ENCODE measurements around the gene SLC31A2.

The SLC31A2 gene

DNA sequence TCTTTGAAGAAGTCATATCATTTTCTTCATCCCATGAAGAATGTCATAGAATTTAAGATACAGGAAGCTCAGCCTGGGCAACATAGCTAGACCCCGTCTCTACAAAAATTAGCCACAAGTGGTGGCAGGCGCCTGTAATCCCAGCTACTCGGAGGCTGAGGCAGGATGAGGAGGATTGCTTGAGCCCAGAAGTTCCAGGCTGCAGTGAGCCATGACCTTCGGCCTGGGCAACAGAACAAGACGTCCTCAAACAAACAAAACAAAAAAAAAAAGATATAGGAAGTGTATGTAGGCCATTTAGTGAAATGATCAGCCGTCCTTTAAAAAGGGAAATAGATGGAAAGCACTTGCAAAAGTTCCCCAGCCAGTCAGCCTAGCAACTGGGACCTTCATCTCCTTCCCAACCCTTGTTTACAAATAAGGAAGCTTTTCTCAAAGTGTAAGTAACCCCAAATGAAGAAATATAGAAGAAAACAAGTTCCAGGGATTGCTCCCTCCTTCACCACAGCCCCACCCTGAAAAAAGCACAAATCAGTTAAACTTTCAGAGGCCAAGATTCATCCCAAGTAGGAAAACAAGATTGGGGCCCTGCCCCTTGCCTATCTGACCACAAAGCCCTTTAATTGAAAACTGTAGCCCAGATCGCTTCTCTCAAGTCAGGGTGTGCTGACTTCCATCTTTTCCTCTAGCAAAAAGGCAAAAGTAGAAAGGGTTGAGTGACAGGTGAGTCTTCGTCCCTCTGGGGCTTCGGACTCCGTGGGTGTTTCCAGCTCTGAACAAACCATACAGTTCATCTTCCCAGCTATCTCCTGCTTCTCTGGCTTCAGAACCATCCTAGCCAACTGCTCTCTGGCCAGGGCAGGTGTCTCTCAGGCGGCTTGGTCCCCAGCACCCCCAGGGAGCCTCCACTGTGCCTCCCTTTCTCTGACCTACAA, 1.2 kb downstream of the SLC31A2 start:
- DNase-seq (ENCODE audit: low spot score) = no peak

DNA sequence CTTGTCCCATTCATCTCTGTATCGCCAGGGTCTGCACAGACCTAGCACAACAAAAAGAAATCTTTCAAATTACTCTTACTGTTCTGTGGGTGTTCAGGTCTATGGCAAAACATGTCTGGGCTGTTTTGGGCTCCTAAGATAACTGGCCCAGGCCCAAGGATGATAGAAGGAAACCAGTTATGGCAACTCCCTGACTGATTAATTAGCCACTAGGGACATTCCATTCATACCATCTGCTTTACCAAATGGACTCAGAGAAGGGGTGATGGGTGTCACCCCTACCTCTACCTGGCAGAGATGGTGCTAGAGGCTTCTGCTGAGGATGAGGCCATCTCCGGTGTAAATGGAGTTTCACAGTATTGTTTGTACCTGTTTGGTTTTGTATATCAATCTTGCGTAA, 1.9 kb downstream of the SLC31A2 start:
- DNase-seq (ENCODE audit: low spot score) = no peak

DNA sequence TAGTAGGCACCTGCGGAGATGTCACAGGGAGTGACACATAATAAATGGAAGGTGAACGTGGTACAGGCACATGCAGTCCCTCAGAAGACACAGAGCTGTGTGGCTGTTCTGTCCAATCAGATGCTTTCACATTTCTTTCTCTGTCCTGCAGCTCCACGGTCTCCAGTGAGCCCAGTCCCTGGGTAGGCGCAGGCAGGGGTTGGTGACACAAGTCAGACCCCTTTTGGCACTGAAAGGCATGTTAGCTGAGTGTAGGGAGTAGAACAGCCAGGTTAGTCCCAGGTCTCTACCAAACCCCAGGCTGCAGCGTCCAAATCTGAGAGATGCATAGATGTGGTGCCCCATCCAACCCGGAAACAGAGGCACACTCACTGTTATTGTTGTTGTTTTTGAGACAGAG, 2.8 kb downstream of the SLC31A2 start:
- DNase-seq (ENCODE audit: low spot score) = no peak

DNA sequence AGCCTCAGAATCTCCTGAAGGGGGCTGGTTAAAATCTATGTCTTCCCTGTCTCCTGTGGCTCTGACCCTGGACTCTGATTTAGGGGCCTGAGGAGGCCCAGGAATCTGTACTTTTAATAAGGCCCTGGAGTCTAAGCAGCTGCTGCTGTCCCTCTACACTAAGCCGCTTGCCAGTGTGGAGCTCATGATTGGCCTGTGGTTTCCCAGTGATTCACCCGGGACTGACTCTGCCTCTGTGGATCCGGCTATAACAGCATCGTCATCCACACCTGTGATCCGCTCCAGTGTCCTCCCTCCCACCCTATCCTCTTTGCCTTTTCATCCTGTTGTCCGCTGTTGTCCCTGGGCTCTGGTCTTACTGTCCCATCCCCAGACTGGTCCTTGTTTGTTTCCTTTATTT, 3.7 kb downstream of the SLC31A2 start:
- DNase-seq (ENCODE audit: low spot score) = no peak

DNA sequence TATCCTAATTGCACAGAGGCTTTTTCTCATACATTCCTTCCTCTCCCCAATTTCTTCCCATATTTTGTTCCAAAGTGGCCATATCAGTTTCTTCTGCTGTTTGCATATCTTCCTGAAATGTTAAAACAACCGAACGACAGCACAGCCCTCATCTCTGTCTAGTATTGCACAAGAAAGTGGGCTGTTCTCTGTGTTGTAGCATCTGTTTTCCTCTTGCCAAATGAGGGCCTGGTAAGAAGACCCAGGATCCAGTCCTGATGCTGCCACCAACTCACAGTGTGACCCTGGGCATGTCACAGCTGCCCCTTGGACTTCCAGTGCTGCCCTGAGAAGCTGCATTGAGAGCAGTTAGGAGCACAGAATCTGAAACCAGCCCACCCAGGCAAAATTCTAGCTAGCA, 4.1 kb downstream of the SLC31A2 start:
- DNase-seq (ENCODE audit: low spot score) = no peak

DNA sequence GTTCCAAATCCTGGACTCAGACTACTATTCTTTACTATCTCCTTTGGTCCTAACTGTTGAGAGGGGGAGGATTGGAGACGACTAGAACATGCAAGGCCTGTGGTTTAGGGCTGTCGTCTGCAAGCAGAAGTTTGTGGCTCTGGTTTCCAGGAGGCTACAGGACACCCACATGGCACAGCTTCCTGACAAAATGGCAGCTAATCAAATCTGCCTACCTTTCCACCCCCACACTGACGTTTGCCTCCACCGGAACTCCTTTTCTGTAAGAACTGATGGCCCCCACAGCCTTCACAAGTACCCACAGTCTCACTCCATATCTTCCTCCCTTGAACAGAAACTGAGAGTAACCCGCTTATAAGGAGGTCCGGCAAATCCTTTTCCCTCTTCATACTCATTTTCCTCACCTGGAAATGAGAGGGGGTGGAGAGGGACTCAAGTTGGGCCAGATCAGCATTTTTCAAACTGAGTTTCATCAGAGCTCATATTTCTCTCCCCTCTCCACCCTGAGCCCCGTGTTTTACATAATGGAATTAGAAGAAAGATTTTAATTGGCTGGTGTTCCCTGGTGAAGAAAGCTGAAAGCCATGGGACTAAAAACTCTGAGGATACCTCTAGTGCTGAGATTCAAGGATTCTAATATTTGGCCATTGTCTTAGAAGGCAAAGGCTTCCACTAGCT, 5.2 kb downstream of the SLC31A2 start:
- no peak for DNase-seq (ENCODE audit: low spot score)

DNA sequence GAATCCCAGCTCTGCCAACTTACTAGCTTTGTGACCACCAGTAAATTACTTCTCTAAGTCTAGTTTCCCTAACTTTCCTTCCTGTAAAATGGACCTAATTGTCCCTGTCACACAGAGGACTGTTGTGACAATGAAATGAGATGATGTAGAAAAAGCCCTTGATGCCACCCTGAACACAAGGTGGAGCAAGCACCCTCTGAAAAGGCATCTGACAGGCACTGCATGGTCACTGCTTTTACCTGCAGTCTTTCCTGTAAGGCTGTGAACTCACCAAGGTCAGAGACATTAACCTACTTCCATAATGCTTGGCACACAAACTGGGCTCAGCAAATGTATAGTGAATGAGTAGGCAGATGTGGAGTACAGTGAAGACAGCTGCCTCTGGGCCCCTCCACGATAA, 6.1 kb downstream of the SLC31A2 start:
- no peak for DNase-seq (ENCODE audit: low spot score)

DNA sequence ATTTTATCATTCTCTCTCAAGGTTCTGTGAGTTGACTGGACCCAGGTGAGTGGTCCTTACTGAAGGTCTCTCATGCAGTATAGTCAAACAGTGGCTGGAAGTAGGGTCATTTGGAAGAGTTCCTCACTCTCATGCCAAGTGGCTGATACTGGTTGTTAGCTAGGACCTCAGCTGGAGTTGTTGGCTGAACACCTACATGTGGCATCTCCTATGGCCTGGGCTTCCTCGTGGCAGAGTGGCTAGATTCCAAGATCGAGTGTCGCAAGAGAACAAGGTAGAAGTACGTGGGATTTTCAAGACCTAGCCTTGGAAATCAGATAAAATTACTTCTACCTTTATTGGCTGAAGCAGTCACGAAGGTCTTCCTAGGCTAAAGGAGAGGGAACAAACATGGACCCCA, 7.6 kb downstream of the SLC31A2 start:
- DNase-seq (ENCODE audit: low spot score) = no peak

DNA sequence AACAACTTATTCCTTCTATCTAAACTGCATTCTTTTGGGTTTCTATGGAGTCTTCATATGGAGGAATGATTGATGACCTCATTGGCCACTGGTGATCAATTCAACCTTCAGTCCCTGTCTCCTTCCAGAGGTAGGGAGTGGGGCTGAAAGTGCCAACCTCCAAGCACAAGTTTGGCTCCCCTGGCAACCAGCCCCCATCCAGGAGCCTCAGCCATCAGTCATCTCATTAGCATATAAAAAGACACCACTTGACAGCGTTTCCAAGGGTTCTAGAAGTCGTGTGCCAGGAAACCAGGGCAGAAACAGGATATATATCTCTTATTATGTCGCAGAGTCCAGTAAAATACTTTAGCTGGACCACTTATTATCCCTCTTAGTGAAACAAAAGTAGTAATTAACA, 9.8 kb downstream of the SLC31A2 start:
- no peak for DNase-seq (ENCODE audit: low spot score)

DNA sequence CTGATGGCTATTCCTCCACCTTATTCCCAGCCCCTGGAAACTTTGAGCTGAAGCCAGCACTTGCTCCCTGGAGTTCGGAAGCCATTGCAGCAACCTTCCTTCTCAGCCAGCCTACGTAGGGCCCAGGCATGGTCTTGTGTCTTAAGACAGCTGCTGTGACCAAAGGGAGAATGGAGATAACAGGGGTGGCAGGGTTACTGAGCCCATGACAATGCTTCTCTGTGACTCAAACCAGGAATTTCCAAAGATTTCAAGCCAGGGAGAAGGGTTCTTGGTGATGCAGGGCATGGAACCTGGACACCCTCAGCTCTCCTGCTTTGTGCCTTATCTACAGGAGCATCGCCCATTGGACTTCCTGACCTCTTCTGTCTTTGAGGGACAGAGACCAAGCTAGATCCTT, 12.2 kb downstream of the SLC31A2 start:
- no peak for DNase-seq (ENCODE audit: low spot score)

DNA sequence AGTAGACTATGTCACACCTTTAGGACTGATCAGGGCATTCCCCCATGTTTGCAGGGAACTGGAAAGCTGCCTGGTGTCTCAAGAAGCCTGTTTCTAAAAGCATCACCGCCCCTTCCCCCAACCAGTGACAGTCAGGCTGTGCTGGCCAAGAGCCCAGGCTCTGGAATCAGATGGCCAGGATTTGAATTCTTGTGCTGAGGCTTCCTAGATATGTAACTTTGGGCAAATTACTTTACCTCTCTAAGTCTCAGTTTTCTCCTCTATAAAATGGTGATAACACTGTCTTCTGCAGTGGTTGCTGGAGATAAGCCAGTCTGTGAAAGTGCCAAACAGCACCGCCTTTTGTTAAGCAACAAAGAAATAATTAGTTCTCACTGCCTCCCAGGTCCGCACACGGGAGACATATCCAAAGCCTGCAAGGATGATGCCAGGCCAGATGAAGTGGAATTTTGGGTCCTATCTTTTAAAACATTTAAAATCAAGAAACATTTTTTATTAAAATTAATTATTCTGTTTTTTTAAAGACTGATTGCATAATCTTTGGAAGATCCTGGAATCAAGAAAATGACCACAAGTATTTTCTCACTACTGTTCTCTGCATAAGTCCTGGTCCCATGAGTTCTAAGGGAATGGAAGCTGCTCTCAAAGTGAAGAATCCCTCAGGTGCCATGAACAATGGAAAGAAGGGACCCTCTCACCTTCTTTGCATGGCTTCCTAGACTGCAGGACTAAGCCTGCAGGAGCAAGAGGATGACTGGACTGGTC, 13.9 kb downstream of the SLC31A2 start:
- DNase-seq (ENCODE audit: low spot score) = no peak

DNA sequence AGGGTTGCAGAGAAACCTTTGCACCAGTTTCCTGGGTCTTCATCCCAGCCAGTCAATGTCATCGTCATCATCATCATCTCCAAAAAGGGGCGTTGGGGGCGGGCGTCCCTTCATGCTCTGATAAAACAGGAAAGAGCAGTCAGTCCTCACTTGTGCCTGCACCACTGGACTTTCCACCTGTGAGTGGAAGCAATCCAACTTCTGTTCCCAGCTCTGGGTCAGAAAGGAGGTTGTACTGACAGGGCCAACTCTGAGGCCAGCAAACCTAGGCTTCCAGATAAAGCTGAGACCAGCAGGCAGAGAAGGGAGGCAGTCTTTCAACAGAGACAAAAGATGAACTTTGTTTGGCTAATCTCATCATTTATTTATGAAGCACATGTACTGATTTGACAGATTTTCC, 15.2 kb downstream of the SLC31A2 start:
- no peak for DNase-seq (ENCODE audit: low spot score)

DNA sequence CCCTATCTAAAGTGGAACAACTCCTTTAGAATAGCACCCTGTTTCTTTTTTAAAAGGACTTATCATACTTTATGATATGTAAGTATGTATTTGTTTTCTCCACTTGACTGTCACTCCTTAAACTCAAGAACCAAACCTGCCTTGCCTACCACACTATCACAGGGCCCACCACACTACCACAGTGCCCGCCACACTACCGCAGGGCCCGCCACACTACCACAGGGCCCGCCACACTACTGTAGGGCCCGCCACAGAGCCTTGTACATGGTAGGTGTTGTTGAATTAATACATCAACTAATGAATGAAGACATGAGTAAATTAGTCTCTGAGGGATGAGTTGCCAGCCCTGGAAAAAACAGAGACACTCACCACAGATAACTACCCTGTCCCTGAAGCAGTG, 18.0 kb downstream of the SLC31A2 start:
- DNase-seq (ENCODE audit: low spot score) = no peak

DNA sequence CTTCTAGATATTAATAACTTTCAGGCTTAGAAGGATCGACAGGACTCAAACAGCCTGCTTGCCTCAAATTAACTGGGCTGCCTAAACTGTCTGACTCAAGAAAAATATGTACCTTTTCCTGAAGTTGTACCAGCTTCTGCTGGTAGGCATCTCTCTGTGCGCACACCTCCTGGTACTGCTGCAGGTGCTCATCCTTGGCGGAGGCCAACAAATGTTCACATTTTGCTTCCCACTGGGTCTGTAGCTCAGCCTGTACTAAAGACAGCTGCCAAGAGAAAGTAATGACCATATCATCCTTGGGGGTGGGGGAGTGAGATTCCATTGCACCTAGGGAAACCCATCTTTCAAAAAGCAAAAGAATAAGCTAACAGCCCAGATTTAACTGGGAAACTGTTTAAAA, 22.5 kb downstream of the SLC31A2 start:
- no peak for DNase-seq (ENCODE audit: low spot score)

DNA sequence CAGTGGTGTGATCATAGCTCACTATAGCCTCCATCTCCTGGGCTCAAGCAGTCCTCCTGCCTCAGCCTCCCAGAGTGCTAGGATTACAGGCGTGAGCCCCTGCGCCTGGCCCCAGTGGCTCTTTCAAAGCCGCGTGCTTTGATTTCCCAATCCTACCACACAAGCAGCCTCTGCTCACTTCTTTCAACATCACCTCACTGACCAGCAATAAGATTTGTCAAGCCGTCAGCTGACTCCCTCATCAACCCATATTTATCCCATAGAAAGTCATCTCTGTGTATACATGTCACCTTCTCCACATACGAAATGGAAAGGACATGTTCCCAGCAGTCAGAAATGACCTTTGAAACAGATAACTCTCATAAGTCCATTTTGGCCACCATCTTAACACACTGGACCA, 26.0 kb downstream of the SLC31A2 start:
- no peak for DNase-seq (ENCODE audit: low spot score)

DNA sequence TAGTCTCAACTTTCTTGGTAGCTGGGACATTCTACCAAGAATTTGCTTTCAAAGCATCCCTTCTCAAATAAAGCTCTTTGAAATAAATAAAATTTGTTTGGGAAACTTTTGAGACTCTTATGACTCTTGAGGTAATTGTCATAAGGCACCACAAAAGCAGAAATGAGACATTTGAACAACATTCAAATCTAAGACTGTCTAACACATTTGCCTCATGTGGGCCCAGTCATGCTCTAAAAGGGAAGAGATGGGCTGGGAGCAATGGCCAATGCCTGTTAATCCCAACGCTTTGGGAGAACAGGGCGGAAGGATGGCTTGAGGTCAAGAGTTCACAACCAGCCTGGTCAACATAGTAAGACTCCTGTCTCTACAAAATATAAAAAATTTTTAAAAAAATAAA, 26.4 kb downstream of the SLC31A2 start:
- no peak for DNase-seq (ENCODE audit: low spot score)

DNA sequence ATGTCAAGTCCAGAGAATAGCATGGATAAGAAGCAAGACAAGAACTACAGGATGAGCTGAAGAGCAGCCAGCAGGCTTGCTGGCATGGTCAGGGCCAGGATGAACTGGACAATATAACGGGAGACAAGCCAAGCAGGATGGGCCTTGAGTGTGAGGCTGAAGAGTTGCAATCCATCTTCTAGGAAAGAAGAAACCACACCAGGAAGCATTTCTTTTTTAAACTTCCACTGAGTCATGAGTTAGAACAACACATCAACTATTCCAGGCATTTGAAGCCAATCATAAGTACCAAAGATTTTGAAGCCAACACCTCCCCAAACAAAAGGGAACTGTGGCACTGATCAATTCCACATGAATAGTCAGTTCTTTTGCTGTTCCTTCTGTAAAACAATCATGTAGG, 27.3 kb downstream of the SLC31A2 start:
- DNase-seq (ENCODE audit: low spot score) = no peak

DNA sequence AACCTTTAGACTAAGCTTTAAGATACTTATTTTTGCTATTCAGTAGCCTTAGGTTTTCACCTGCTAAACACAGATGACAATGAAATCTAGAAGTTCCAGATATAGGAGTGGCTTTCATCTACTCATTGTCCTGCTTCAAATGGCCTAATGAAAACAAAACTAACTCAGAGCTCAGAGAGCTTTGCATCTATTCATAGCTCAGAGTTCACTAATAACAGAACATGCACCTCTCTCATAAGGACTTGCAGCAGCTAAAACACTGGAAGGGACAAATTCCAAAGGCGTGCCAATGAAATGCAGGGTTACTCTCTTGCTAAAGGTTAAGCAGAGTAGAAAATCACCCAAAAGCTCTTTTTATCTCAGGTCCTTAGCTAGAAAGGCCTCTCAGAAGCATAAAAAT, 29.0 kb downstream of the SLC31A2 start:
- DNase-seq (ENCODE audit: low spot score) = no peak

DNA sequence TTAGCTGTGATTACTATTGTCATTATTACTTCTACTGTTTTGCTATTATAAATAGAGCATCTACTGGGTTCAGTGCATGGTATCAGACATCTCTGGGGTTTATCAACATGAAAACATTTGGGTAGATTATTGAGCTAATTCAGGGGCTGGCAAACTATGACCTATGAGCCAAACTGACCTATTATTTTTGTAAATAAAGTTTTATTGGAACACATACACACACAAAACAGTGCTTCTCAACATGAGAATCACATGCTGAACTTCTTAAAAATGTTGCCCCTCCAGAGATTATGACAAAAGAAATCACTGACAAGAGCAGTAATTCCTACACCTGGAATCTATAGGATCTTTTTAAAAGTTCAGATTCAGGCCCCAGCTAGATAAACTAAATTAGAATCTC, 30.4 kb downstream of the SLC31A2 start:
- no peak for DNase-seq (ENCODE audit: low spot score)

DNA sequence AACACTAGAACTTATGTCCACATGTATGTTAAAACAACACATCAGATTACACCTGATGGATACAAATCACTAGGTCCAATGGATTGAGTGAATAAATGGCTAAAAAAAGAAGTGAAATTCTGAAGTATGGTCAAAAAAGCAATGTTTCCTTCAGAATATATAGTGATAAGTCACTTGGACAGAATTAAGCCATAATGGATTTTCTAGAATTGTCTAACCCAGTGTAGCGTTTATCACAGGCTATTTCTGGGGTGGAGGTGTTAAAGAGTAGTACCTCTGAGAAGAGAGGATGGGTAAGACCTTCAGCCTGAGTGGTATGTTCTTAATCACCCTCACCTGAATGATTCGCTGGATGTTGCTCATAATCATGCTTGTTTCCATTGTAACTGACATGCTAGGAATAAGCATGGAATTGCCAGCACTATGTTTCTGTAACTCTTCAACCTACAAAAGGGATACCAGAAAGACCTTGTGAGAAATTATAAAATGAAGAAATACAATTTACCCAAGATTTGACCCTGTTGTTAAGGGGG, 33.2 kb downstream of the SLC31A2 start:
- DNase-seq (ENCODE audit: low spot score) = no peak

DNA sequence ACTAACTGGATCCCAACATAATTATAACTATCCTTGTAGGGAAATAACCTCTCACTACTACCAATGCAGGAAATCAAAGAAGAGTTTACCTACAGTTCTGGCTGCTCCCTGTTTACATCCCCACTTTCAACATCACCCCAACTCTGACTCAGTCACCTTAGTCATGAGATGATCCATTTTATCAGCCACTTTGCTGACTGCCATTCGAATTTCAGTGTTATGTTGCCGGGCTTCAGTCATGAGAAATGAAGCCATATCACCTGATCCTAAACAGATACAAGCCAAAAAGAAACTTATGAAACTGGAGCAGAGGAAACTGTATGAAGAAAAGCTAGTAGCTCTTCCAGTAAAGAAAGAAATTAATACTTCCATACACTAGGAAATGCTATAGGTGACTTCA, 33.7 kb downstream of the SLC31A2 start:
- DNase-seq (ENCODE audit: low spot score) = no peak

DNA sequence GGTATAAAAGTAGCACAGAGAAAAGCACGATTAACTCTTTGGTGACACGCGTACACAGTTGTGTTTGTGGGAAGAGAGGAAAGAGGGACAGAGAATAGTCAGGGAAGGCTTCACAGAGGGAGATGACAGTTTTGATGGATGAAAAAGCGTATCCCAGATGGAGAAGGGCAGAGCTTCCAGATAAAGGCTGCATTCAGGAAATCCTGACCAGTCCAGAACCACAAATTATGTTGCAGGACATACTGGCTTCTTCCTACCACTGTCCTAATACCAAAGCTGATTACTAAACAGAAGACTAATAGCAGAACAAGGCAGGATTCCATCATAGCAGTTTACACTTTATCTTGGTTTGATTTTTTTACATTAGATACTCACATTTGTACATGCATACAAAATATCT, 34.5 kb downstream of the SLC31A2 start:
- no peak for DNase-seq (ENCODE audit: low spot score)

Measured in kidney capillary endothelial cell (primary cell).